HG02571 (cell line): ENCODE data around the gene PDE6G.

Experiments used
- ATAC-seq: cut with Tn5 transposase; IDR thresholded peaks from one replicate; pipeline ENCODE4 v1.9.1; 2021; ENCODE audit warnings: mild to moderate bottlenecking, moderate library complexity; ENCODE audit not compliant: unreplicated experiment

The PDE6G gene

DNA sequence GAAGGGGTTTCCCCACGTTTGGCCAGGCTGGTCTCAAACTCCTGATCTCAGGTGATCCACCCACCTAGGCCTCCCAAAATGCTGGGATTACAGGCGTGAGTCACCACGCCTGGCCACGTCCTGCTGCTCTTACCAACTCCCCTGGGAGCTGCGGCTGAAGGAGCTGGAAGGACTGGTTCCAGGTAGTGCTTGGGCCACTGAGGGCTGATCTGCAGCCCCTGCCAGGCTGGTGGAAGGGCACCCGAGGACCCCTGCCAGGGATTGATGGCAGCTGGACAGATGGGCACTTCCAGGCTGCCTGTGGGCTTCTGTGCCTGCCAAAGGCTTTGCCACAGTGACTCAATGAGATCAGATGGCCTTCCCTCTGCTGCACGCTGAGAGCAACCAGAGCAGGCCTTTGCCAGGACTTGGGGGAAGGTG, 7.7 kb upstream of the PDE6G start:
- no peak for ATAC-seq

DNA sequence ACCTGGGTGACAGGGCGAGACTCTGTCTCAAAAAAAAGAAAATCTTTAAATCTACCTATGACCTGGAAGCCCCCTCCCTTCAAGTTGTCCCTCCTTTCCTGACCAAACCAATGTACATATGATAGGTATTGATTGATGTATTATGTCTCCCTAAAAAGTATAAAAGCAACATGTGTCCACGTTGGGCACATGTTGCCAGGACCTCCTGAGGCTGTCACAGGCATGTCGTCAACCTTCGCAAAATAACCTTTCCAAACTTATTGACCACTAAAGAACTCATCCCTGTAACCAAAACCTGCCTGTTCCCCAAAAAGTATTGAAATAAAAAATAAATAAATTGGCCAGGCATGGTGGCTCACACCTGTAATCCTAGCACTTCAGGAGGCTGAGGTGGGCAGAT, 5.7 kb upstream of the PDE6G start:
- no peak for ATAC-seq

- no peak for ATAC-seq
Measured at GRCh38 chr17:81660441-81660840, 4.1 kb upstream of the PDE6G start.

- no peak for ATAC-seq
Measured at GRCh38 chr17:81659038-81659437, 2.7 kb upstream of the PDE6G start.

- no peak for ATAC-seq
Measured at GRCh38 chr17:81656835-81657234, 493 bp upstream of the PDE6G start.

DNA sequence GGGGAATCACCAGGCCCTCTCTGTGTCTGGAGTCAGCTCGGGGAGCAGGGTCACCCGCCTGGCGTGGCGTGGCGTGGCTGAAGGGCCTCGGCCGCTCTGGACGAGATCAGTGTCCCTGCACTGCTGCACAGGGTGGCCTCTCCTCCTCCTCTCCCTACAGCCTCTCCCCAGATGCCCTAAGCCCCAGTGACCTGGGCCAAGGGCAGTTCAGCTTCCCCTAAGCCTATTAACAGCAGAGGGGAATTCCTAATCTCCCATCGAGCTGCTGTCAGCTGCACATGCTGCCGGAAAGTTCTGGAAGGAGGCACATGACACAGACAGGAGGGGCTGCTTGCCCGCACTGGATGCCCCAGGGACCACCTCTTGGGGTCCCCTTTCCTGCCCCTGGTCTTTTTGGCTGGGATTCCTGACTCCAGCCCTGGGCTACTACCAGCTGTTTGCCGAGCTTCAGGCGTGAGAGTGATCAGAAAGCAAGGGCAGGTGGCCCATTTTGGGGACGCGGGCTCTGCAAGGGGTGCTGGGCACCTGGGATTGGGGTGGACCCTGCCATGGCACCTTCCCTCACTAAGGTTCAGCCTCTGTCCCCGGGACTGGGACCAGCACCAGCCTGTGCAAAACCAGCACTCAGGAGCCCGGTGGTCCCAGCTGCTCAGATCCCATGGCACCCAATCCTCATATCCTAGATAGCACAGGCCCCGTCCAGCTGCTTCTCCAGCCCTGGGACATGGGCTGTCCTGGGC, 794 bp downstream of the PDE6G start:
- no peak for ATAC-seq

- no peak for ATAC-seq
Measured at GRCh38 chr17:81652906-81653771, 3.2 kb downstream of the PDE6G start.

- ATAC-seq, result no peak
Measured at GRCh38 chr17:81651692-81652091, 4.7 kb downstream of the PDE6G start.

DNA sequence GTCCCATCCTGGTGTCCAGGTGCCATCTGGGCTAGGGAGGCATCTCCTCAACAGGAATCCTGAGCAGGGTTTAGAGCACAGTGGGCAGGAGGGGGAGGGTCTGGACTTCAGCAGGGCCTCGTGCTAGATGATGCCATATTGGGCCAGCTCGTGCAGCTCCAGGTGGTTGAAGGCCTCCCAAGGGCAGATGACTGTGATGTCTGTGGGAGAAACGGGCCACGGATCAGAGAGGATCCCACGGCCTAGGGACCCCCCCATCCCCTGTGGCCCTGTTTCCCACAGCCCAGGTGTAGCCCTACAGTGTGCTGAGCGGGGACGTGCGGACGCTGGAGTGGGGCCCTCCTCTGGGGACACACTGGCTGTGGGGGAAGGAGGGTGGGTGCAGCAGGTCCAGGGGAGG, 5.4 kb downstream of the PDE6G start:
- no peak for ATAC-seq

GRCh38 chr17:81648707-81649085, 7.6 kb downstream of the PDE6G start:
- ATAC-seq, result no peak

DNA sequence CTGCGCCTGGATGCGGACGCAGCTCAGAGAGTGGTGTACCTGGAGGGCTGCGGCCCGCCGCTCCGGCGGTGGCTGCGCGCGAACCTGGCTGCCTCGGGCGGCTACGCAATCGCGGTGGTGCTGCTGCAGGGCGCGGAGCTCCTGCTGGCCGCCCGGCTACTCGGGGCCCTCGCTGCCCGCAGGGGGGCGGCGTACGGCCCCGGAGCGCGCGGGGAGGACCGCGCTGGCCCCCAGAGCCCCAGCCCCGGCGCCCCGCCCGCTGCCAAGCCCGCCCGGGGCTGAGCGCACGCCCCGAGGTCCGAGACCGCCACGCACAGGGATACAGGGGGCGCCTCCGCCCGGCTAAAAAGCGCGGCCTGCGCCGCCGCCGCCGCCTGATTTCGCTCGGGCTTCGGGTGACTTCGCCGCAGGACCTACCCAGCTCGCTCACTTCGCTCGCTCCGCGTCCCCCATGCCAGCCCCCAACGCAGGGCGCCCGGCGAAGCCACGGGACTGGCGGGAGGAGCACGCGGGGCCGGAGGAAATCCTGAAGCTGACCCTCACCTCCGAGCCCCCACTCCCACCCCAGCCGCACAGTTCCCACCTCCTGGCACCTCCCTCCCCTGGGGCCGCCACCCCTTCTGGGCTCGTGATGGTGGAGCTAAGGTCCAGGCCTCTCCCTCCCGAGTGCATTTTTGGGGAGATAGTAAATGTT, 8.2 kb downstream of the PDE6G start:
- ATAC-seq, result no peak

- ATAC-seq, result no peak
Measured at GRCh38 chr17:81647640-81648012, 8.7 kb downstream of the PDE6G start.

DNA sequence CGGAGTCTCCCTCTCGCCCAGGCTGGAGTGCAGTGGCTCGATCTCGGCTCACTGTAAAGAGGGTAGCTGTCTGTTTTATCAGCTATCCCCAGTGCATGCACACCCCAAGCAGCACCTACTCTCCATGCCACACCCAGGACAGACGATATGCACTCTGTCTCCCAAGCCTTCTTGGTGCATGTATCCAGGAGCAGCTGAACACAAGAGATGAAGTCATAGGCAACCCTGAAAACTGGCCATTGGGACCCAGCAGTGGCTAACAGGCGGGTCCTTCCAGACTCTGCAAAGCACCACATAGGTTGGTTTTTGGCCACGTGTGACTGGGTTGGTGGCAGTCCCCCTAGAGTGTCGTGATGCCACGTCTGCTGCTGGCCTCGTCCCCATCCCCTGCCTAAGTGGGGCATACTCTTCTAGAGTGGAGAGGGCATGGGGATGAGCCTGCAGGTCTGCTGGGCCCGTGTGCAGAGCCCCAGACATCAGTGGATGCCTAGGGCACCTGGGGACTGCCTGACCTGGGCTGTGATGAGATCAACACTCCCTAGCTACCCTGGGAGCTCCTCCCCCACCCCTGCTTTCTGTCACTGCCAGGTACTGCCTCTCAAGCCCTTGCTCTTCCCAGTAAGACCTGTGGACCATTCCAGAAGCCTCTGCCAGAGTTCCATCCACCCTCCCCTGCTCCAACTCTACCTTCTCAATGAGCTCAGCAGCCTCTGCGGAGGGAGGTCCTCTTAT, 9.3 kb downstream of the PDE6G start:
- no peak for ATAC-seq

- ATAC-seq, result no peak
Measured at GRCh38 chr17:81644976-81645952, 11.1 kb downstream of the PDE6G start.

DNA sequence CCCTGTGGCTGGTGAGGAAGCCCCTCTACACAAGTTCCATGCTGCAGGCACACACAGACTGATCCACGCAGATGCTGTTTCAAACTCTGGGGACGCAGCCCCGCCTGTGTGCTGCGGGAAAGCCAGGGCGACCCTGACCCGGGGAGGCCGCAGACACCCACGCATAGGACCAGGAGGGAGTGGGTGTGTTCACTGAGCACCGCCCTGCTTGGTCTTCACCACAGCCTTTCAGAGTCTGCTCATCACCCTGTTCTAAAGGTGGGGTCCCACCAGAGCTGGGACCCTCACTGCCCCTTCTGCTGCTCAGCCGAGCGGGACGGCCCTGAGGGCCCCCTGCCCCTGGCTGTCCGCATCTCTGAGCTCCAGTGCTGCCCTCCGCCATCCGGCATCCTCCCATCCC, 11.8 kb downstream of the PDE6G start:
- no peak for ATAC-seq

GRCh38 chr17:81641825-81642489, 14.4 kb downstream of the PDE6G start:
- no peak for ATAC-seq

GRCh38 chr17:81640011-81640410, 16.3 kb downstream of the PDE6G start:
- ATAC-seq, result no peak

- no peak for ATAC-seq
Measured at GRCh38 chr17:81638683-81639082, 17.7 kb downstream of the PDE6G start.

GRCh38 chr17:81636505-81637288, 19.6 kb downstream of the PDE6G start, which contains the start of the genes NPLOC4 and TSPAN10:
Gene NPLOC4 (minus strand): TSS chr17:81637112. CDS start chr17:81636930, 182 bp downstream.
Gene TSPAN10 (plus strand): TSS chr17:81637196. CDS start chr17:81642413, 5,217 bp downstream.
- peak; percentile 71 for ATAC-seq
